AG09319 (cell line): ENCODE measurements around the gene CDA.

Experiments
- DNase-seq: peaks from one replicate; pipeline ENCODE4 v3.0.0-alpha.2; 2010; ENCODE audit warnings: low read depth; ENCODE audit errors: extremely low read depth
- TF ChIP-seq, protein P1 (sequence below): IDR thresholded peaks from 2 replicates; pipeline ENCODE4 v1.5.1; 2011; ENCODE audit warnings: low read depth, mild to moderate bottlenecking, inconsistent platforms, low read length, moderate library complexity

The CDA gene

DNA sequence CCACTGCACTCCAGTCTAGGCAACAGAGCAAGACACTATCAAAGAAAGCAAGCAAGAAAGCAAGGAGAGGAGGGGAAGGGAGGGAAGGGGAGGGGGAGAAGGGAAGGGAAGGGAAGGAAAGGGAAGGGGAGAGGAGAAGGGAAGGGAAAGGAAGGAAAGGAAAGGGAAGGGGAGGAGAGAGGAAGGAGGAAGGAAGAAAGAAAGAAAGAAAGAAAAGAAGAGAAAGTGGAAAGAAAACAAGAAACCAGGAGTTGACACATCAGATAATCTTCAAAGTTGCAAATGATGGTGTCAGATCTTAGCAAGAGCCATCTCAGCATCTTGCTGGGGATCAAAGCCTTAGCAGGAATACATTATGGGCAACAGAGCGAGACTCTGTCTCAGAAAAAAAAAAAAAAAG, 14.9 kb upstream of the CDA start:
- no peak for DNase-seq

DNA sequence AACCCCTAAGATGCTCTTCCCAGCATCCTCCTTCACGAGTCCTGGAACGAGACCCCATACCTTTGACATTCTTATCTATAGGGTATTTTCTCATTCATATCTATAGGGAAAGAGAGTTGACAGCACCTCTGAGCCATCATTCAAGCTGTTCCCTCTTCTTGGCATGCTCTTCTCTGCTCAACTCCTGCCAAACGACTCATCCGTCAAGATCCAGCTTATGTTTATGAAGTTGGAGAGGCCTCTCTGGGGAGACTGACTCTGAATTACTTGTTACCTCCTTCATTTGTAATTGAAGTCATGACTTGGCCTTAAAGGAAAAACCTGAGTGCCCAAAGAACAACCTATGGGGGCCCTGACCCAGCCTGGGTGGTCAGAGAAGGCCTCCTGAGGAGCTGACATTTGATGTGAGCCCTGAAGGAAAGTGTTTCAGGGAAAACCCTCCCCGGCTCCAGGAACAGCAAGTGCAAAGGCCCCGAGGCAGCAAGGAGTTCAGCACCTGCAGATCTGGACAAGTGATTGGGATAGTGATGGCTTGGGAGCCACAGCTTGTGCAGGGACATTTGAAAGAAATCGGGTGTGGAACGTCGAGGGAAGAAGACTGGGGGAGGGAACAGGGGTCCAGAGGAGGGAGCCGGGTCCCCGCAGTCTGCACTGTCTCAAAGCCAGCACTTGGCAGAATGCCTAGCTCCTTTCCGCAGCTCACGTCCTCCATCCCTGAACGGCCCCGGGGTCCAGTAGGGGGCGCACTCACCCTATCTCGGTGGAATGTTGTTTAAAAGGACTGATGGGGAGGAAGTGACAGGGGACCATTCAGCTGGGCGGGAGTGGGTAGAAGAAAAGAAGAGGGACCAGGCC, 14.0 kb upstream of the CDA start:
- no peak for DNase-seq
- TF ChIP-seq, protein P1, sequence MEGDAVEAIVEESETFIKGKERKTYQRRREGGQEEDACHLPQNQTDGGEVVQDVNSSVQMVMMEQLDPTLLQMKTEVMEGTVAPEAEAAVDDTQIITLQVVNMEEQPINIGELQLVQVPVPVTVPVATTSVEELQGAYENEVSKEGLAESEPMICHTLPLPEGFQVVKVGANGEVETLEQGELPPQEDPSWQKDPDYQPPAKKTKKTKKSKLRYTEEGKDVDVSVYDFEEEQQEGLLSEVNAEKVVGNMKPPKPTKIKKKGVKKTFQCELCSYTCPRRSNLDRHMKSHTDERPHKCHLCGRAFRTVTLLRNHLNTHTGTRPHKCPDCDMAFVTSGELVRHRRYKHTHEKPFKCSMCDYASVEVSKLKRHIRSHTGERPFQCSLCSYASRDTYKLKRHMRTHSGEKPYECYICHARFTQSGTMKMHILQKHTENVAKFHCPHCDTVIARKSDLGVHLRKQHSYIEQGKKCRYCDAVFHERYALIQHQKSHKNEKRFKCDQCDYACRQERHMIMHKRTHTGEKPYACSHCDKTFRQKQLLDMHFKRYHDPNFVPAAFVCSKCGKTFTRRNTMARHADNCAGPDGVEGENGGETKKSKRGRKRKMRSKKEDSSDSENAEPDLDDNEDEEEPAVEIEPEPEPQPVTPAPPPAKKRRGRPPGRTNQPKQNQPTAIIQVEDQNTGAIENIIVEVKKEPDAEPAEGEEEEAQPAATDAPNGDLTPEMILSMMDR: peak; percentile 40

More for the DNA sequence above, 14.9 kb upstream of the CDA start:
- TF ChIP-seq, protein P1: no peak

DNA sequence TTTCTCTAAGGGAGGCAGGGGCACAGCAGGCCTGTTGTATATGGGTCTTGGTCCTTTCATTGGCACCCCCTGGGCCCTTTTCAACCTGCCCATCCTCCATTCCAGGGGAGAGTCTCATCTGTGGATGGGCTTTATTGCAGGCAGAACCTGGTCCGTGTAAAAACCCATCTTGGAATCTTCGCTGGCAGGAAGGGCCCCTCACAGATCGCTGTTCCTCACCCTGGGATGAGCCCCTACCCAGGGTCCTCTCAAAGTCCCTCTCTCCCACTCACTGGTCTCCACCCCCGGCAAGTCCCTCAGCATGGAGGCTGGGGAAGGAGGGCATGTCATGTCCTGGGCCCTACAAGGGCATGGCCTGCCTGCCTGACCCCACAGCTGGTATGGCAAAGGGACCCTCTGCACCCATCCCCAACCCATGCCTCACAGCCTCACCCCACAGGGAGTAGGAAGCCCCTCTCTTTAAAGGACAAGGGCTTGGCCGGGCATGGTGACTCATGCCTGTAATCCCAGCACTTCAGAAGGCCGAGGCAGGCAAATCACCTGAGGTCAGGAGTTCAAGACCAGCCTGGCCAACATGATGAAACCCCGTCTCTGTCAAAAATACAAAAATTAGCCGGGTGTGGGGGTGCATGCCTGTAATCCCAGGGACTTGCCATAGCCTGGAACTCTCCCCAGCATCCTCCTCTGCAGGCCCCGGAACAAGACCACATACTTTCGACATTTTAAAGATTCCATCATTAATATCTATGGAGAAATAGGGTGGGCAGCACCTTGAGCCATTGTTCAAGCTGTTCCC, 13.2 kb upstream of the CDA start:
- TF ChIP-seq, protein P1: no peak

DNA sequence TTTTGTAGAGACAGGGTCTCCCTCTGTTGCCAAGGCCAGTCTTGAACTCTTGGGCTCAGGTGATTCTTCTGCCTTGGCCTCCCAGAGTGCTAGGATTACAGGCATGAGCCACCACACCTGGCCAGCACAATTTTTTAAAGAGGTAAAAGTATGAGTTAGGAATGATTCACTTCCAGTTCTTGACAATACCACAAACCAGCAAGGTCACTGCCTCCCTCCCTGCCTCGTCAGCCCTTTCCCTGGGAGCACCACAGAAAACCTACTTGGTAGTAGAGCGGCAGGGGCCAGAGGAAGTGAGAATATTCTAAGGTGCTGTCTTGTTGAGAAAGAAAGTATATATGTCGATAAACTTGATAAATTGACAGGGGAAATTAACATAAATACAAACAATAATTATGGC, 10.8 kb upstream of the CDA start:
- DNase-seq: no peak
- TF ChIP-seq, protein P1: no peak

More for the DNA sequence above, 13.2 kb upstream of the CDA start:
- no peak for DNase-seq

DNA sequence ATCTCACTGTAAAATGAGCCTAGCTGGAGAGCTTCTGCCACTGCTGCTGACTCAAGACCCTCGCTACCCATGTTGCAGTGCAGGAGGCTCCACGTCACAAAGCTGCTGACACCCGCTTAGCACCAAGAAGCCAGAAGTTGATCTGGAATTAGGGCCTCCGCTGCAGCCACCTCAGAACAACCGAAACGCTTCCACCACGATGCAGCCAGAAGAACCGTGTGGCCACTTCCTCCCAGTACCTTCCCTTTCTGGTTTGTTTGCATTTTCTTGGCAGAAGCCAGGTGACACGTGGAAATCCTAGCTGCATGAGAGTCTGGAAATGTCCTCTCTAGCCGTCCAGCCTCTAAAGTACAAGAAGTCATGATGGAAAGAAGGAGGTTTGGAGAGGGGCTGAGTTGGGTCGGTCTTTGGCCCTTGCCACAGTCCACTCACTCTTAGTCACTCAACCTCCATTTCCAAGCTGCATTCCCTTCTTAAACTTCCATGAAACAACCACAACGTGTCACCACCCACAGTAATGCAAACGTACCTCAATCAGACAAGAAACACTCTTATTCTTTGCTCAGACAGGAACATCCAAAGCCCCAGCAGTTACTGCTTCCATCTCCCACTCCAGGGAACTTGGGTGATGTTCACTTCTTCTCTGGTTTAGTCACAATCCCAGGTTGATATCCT, 10.0 kb upstream of the CDA start:
- DNase-seq: no peak
- TF ChIP-seq, protein P1: no peak

DNA sequence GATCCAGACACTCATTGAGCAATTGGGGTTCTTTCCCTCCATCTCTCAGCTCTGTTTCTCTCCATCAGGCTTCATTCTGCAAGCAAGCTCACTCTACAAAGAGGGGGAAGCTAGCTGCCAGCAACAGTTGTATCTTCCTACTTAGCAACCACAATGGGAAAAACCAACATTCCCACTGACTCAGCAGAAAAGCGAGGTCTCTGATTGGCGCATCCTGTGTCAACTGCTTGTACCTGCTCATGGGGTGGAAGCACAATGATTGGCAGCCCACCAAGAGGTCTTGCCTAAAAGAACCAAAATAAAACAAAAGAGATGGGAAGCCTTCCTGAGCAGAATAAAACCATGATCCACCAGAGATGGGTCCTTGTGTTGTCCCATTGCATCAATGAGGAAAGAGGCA, 4.0 kb upstream of the CDA start:
- DNase-seq: no peak

More for the DNA sequence above, 4.0 kb upstream of the CDA start:
- TF ChIP-seq, protein P1: no peak
